NCI-H2227 (cell line): ENCODE measurements around the gene POTEF.
"Not testable (repeated sequence)": the region's sequence is repeated elsewhere in the genome, so short reads cannot be mapped to it uniquely, and the experiment has no call there.

ENCODE experiments used
- DNase-seq: peaks from one replicate; lab custom pipeline; 2025; ENCODE audit not compliant: unreplicated experiment; lab: John Stamatoyannopoulos, UW

POTEF gene

DNA sequence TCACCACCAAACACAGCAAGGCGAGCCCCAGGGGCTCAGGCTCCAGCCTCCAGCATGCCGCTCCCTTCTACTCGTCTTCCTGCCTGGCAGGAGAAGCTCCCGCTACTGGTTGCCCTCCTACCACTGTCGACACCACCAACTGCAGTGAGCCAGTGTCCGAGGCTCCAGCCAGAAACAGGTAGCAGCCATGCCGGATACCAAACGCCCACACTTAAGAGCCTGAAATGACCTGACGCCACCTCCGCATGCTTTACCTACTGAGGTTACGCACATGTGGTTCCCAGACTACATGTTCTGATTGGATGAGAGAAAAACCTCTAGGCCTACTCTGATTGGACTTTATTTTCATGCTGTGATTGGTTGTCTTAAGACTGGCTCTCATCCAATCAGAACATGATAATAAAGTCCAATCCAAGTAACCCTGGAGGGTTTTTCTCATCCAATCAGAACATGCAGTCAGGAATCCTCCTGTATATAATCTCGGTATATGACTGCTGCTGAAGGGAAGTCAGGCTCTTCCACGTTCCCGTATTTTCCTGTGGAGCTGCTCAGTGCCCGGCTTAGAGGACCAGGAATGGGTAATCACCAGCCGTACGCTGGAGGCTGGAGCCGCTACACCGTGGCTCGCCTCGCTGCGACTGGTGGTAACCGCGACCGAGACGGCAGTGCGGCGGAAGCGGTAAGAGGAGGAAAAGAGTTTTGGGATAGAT lies at the start of gene POTEF:
POTEF (minus strand) TSS at position 103 of the 710 bp plus-strand sequence. CDS start 8,707 bp downstream, outside the sequence.
- peak; percentile 92 for DNase-seq

DNA sequence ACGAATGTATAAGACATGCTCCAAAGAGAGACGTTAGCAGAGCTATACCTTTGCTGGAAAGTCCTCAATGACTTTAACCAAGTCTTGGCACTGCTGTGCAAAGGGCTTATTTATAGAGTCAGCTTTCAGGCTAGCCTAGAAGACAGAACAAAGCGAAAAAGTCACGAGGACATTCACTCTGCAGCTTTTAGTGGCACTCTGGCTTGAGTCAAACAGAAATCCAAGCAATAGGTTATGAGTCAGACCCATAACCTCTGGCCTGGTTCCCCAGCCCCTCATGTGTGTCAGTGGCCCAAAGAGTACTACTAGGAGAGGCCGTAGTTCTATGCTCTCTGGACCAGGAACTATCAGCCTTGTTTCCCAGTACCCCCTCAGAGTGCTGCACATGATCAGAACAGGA lies 45.8 kb upstream of the POTEF start:
- DNase-seq = not testable (repeated sequence)

DNA sequence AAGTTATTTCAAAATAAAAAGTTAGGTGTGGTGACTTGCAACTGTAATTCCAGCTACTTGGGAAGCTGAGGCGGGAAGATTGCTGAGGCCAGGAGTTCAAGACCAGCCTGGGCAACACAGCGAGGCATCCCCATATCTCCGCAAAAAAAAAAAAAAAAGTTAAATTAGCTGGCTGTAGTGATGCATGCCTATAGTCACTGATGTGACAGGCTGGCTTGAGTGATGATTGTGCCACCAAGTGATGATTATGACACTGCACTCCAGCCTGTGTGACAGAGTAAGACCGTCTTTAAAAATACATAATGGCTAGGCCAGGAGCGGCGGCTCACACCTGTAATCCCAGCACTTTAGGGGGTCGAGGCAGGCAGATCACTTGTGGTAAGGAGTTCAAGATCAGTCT lies 40.9 kb upstream of the POTEF start:
- DNase-seq = no peak

GRCh38 chr2:130169163-130169562 lies 40.1 kb upstream of the POTEF start:
- not testable (repeated sequence) for DNase-seq

- not testable (repeated sequence) for DNase-seq
Observed at GRCh38 chr2:130166611-130167010, 37.6 kb upstream of the POTEF start.

GRCh38 chr2:130165293-130166016 lies 36.4 kb upstream of the POTEF start:
- no peak for DNase-seq

DNA sequence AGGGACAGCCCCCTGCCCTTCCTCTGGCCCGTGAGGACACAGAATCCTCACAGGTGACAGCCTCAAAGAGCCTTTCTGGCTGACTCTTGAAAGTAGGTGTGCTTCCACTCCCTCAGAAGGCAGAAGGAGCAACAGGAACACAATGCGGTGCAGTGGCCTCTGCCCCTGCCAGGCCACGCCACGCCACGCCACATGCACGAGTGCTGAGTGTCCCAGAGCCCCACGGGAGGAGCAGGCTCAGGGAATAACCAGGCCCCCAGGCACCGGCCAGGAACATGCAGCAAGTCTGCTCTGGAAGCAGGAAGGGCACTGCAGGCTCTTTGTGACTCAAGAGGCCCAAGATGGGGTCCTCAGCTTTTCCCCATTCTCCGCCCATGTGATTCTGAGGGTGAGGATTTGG lies 33.9 kb upstream of the POTEF start:
- DNase-seq = no peak

GRCh38 chr2:130162486-130162885 lies 33.5 kb upstream of the POTEF start:
- DNase-seq = not testable (repeated sequence)

DNA sequence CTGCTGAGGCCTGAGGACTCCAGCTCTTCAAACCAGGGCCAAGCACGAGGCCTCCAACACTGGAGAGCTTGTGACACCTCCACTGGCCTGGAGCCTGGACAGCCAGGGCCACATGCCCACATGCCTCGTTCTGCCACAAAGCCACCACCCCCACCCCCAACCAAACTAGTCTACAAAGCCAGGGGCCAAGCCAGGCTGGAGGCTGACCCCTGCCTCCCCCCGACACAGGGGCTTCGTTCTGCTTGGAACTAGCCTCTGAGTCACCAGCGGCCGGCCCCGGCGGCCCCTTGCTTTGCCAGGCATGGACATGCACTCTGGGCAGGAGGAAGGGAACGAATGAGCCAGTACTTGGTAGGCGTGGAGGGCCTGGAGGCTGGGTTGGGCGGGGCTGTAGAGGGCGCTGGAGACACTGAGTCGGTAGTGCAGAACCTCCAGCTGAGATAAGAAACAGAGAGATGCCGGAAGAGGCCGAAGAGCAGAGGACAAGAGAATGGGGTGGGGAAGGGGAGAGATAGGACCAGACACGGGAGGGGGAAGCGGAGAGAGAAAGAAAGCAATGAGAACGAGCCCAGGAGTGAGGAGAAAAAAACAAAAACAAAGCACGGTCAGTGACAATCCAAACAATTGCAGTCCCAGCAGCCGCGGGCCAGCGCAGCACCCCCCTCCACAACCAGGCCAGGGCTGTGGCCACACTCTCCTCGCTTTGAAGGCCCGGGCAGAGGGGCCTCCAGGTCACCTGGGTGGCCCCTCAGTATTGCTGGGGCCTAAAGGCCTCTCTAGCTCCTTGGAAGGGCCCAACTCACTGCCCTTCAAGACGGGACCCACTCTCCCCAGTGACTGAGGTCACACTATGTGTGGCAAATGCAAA lies 32.0 kb upstream of the POTEF start:
- DNase-seq = not testable (repeated sequence)

DNA sequence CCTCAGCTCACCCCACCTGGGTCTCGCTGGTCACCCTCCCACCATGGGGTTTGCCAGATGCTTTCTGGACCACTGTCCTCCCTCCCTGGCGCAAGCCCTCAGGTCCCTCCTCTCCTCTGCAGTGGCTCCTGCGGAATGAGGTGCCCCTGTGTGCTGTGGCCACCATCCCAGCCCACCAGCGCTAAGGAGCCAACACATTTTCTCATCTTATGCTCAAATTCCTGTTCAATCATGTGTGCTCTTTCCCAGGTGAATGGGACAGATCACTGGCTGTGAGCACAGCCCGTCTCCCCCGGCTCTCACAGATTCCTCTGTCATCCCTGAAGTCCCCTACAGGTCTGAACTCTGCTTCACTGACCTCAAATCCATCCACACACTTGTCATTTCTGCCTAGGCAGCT lies 31.1 kb upstream of the POTEF start:
- no peak for DNase-seq

DNA sequence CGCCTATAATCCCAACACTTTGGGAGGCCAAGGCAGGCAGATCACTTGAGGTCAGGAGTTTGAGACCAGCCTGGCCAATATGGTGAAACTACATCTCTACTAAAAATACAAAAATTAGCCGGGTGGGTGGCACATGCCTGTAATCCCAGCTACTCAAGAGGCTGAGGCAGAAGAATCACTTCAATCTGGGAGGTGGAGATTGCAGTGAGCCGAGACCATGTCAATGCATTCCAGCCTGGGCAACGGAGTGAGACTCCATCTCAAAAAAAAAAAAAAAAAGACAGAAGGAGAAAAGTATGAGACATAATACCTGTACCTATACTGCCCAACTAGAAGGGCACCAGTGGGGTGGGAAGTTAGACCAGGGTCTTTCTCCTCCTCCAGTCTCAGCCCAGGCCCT lies 30.4 kb upstream of the POTEF start:
- DNase-seq = not testable (repeated sequence)

DNA sequence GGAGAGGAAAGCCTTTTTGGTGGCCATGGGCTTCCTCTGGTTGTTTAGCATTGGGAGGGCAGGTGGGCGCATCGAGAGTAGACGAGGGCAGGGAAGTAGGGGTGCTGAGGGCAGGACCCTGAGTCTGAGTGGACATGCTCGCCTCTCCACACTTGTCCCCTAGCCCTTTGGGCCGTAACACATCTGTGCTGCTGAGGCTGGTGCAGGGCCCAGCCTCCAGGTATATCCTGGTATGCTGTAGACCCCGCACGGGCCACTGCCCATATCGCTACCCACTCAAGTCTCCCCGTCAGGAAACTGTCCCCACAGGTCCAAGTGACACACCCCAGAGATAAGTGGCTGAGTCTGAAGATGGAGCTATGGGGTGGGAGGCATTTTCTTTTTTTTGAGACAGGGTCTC lies 29.6 kb upstream of the POTEF start:
- no peak for DNase-seq

DNA sequence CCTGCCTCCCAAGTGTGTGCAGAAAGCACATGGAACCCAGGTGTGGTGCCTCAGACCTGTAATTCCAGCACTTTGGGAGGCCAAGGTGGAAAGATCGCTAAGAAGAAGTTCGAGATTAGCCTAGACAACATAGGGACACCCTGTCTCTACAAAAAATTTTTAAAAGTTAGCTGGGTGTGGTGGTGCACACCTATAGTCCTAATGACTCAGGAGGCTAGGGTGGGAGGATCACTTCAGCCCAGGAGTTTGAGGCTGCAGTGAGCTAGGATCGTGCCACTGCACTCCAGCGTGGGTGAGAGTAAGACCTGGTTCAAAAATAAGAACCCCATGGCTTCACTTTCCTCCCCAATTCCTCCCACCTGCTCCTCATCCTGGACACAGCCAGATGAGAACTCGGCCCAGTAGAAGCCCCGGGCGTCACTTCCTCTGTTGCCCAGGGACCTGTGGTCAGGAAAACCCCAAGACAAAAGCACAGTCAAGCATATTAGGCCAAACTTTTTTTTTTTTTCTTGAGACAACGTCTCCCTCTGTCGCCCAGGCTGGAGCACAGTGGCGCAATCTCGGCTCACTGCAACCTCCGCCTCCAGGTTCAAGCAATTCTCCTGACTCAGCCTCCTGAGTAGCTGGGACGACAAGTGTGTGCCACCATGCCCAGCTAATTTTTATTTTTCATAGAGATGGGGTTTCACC lies 28.9 kb upstream of the POTEF start:
- DNase-seq = not testable (repeated sequence)

GRCh38 chr2:130157354-130157753 lies 28.3 kb upstream of the POTEF start:
- DNase-seq = not testable (repeated sequence)

DNA sequence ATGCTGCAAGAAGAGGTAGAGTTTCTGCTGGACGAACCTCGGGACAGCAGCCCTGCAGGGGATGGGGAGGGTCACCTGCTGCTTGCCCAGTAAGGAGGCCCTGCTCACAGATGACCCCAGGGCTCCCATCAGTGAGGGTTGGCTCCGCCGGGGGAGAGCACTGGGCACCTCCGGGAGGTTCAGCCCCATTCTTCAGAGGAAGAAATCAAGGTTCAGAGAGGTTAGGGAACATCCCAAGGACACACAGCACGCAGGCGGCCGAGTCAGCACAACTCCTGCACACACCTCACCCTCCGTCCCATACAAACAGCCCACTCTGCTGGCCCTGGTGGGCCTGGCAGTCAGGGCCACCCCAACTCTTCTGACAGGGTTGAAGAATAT lies 27.6 kb upstream of the POTEF start:
- no peak for DNase-seq

DNA sequence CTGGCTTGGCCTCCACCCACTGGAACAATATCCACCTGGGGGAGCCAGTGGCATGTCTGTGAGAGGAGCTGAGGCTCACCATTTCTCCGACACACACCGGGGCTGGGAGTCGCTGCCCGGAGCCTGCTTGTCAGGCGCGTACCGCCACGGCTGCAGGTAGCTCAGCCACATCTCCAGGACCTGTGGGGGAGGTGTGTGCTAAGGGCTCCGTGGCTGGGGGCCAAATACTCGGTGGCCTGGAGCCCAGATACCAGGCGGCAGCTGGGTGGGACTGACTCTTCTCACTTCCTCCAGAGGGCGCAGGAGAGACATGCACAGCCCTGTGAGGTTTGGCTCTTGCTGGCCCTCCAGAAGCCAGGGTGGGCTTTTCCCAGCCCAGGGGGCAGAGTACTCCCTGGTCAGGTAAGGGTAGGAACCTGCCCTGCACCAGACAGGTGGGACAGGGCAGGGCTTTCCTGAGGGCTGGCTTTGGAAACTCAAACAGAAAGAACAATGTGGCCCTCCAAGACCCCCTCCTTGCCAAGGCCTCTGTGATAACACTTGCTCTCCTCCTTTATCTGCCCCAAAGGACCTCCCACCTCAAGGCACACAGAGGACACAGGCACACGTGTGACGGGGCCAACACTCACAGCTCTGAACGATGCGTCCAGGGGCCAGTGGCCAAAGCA lies 27.1 kb upstream of the POTEF start:
- peak; percentile 59 for DNase-seq

- DNase-seq = no peak
Observed at GRCh38 chr2:130154773-130155765, 26.0 kb upstream of the POTEF start.

- not testable (repeated sequence) for DNase-seq
Observed at GRCh38 chr2:130154423-130154770, 25.4 kb upstream of the POTEF start.

DNA sequence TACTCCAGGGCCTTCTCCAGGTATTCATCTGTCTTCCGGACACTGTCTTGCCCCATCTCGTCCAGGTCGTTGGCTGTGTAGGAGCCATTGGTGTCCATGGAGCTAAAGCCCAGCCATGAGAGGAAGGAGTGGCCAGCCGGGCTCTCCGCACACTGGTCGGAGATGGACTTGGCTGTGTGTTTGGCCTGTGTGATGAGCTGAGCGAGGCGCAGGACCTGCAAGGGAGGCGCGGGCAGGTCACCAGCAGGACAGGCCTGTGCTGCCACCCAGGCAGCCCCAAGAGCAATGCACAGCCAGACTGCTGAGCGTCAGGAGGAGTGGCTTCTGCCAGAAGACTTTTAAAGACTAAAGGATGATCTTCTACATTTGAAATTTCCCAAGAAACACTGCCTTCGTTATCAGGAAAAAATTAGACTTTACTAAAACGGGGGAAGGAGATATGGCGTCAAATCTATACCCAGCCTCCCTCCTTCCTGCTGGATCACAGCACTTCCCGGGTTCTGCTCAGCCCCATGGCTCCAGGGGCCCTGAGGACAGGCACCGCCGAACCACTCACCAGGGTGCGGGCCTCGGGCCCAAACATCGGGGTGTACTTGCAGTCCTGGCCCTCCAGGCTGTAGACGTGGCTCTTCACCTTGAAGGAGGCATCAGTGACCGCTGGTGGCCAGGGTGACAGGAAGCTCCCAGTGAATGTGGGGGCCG lies 24.9 kb upstream of the POTEF start:
- not testable (repeated sequence) for DNase-seq
